Heart left ventricle (tissue), 16 donors: ENCODE measurements around the gene RHD. TPM values are rescaled to one million over a fixed set of nuclear protein-coding genes. Genes with fewer than 3 reads are reported as not detected.

Source experiments
- ATAC-seq, 4 donors: fragments of 200-7000 bp; cut with Tn5 transposase; one replicate each; pipeline ENCODE4 v1.9.1; 2020 to 2022; ENCODE audit warnings: moderate library complexity in 4 of 4, mild to moderate bottlenecking in 3 of 4, moderate number of reproducible peaks in 1 of 4
- DNase-seq, 5 donors: peaks; one replicate each; pipeline ENCODE4 v3.0.0-alpha.2; 2020
- H3K27ac ChIP-seq, 12 donors: fragments of 200-600 bp; sonication (generic) in 4 of 12; one replicate each; pipeline versions ENCODE4 v1.5.0 to v1.8.0; 2016 to 2022; ENCODE audit warnings: mild to moderate bottlenecking in 2 of 12
- H3K27me3 ChIP-seq, 9 donors: fragments of 200-600 bp; sonication (generic) in 2 of 9; one replicate each; pipeline versions ENCODE4 v1.5.1 to v1.8.0; 2016 to 2022; ENCODE audit warnings: mild to moderate bottlenecking in 3 of 9
- H3K36me3 ChIP-seq, 9 donors: fragments of 200-600 bp; sonication (generic) in 2 of 9; one replicate each; pipeline versions ENCODE4 v1.5.0 to v1.8.0; 2018 to 2022; ENCODE audit warnings: mild to moderate bottlenecking in 2 of 9
- H3K4me1 ChIP-seq, 12 donors: fragments of 200-600 bp; sonication (generic) in 4 of 12; one replicate each; pipeline versions ENCODE4 v1.5.0 to v1.8.0; 2016 to 2022; ENCODE audit warnings: mild to moderate bottlenecking in 3 of 12
- H3K4me3 ChIP-seq, 12 donors: fragments of 200-600 bp; sonication (generic) in 4 of 12; one replicate each; pipeline versions ENCODE4 v1.5.0 to v1.8.0; 2017 to 2022; ENCODE audit warnings: mild to moderate bottlenecking in 9 of 12, moderate library complexity in 4 of 12
- H3K9me3 ChIP-seq, 12 donors: fragments of 200-600 bp; sonication (generic) in 4 of 12; one replicate each; pipeline versions ENCODE4 v1.5.0 to v1.8.0; 2016 to 2022; ENCODE audit warnings: mild to moderate bottlenecking in 1 of 12
- POLR2A ChIP-seq, 2 donors: fragments of 450-650 bp; IDR thresholded peaks; one replicate each; pipeline ENCODE4 v1.6.1; 2017; ENCODE audit warnings: antibody characterized with exemption in 2 of 2, mild to moderate bottlenecking in 2 of 2, moderate library complexity in 2 of 2
- WGBS, 4 donors: extraction: QIAGEN DNeasy Blood & Tissue Kit in 2 of 4; methylation state at CpG; one replicate each; pipeline versions ENCODE4 v1.1.5 to v1.1.7; 2013 to 2018; 5-methylcytosine and 5-hydroxymethylcytosine counted together
- intact Hi-C, 10 donors: fragments of 100-400 bp; cut with DNase I; formaldehyde crosslinking; loops; one replicate each; pipeline versions ENCODE4 v1.11.1 to v1.14.2; 2022
- polyA plus RNA-seq, 2 donors: library from polyadenylated mRNA; stranded (reverse); fragments of 200-250 nt; gene quantifications; one replicate each; pipeline ENCODE4 v1.2.3, GENCODE V29; 2013
- total RNA-seq, 9 donors: library from RNA; depleted of rRNA in 2 of 9; stranded (reverse); fragments of >200 nt in 2 of 9; fragmentation: NEBNext Ultra II Directional in 3 of 9; extraction: Animal tissue kit (Norgen Biotek cat#: 25700) in 3 of 9; gene quantifications; one replicate each; pipeline versions ENCODE4 v1.1.0 to v1.2.4, GENCODE V29; 2016 to 2023
- TF ChIP-seq, protein P1 (sequence below), 12 donors: fragments of 200-600 bp; sonication (generic) in 4 of 12; IDR thresholded peaks; one replicate each; pipeline versions ENCODE4 v1.5.0 to v1.8.0; 2018 to 2022; ENCODE audit warnings: antibody characterized with exemption in 12 of 12, mild to moderate bottlenecking in 5 of 12
- donor health status: ischemic (EF 13 %, LVEDD 7.1; RV severe dilation, severe dysfunction).
- donor health status: healthy with polysubstance abuse.
- donor health status: DM: no; HTN: yes; CAD: no.
- donor health status: DM: no; HTN: no; CAD: no.
- donor health status: ischemic (EF 25% LVEDD 6.9; RV normal size, moderate dysfunction).
- donor health status: ischemic (EF 25% LVEDD 5.7; RV mildly dilated, moderate dysfunction).
- donor health status: healthy.
- donor health status: DM: yes; HTN: yes; CAD: no.
- donor health status: ischemic (EF 35%, LVEDD 5.7; RV mildly dilated, moderate dysfunction).
- donor health status: nonischemic (EF 11% LVEDD 7.7; RV severe dilation, severe dysfunction).
- donor health status: DM: yes; HTN: yes; CAD: no.
- donor health status: PGD.
- donor health status: ischemic (EF 29% LVEDD 5.4; RV normal size, mild dysfunction).
- donor health status: nonischemic (EF 23%, LVEDD 6.1; RV moderate dilation, normal function).

The RHD gene
- total and polyA plus RNA-seq, 11 donors = not detected

- intact Hi-C loops = loop anchor here in 4 of 10 donors (2.0 to 10.0 kb wide), 7 partner anchors 89 to 747 kb away; partner anchors contain the start of genes MTFR1L (in 2 of the 4), TMEM50A (in 2 of the 4) and PAFAH2 (in 1 of the 4)
- TF ChIP-seq POLR2A (IDR thresholded peaks at IDR 0.05) = no peak
- TF ChIP-seq, protein P1, sequence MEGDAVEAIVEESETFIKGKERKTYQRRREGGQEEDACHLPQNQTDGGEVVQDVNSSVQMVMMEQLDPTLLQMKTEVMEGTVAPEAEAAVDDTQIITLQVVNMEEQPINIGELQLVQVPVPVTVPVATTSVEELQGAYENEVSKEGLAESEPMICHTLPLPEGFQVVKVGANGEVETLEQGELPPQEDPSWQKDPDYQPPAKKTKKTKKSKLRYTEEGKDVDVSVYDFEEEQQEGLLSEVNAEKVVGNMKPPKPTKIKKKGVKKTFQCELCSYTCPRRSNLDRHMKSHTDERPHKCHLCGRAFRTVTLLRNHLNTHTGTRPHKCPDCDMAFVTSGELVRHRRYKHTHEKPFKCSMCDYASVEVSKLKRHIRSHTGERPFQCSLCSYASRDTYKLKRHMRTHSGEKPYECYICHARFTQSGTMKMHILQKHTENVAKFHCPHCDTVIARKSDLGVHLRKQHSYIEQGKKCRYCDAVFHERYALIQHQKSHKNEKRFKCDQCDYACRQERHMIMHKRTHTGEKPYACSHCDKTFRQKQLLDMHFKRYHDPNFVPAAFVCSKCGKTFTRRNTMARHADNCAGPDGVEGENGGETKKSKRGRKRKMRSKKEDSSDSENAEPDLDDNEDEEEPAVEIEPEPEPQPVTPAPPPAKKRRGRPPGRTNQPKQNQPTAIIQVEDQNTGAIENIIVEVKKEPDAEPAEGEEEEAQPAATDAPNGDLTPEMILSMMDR (IDR thresholded peaks at IDR 0.05) = peak in 1 of 12 donors; percentile 5
- peaks cover 0 to 38% (median 23%) of the 10 kb centered on the region in 9 donors for H3K36me3 ChIP-seq
- peak overlapping the region; percentile 63 to 98 (median 80) for H3K4me3 ChIP-seq
- H3K27ac ChIP-seq = peak overlapping the region; percentile 93 to 100 (median 100)
- H3K4me1 ChIP-seq = peaks cover 7 to 39% (median 27%) of the 10 kb centered on the region in 12 donors
- H3K27me3 ChIP-seq = no peaks in the 10 kb centered on the region
- 23 to 37% (median 31%) methylated on average over 21 to 30 of the region's 30 CpGs for WGBS, 4 donors
- DNase-seq (no peak), ATAC-seq (no peak)
- H3K9me3 ChIP-seq = no peaks in the 10 kb centered on the region
These were observed 24.2 kb upstream of the RHD start for GRCh38 chr1:25247829-25248754.

DNA sequence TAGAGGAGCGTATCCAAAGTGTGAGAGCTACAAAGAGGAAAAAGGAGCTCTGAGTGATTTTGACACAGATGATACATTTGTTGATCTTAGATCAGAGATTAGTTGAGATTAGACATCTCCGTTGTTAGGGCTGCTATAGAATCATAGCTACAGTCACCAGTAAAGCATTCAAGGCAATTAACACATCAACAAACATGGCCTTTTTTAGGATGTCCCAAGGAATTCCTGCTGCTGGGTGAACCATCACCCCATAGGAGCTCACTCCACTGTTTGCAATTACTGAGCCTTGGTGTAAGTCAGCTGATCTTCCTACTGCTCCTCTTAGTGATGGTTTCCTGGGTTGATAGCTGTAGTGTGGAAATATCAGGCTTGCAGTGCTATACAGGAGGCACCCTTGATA, 18.4 kb upstream of the RHD start:
- H3K4me3 ChIP-seq = no peak overlapping the region
- DNase-seq = no peak
- peaks cover 0 to 7% (median 0%) of the 10 kb centered on the region in 9 donors for H3K36me3 ChIP-seq
- no peaks in the 10 kb centered on the region for H3K9me3 ChIP-seq
- H3K27me3 ChIP-seq = no peaks in the 10 kb centered on the region
- TF ChIP-seq POLR2A (IDR thresholded peaks at IDR 0.05) = no peak
- TF ChIP-seq, protein P1 (IDR thresholded peaks at IDR 0.05) = no peak
- intact Hi-C loops = loop anchor here in 1 of 10 donors (5.0 kb wide), 1 partner anchor 88 kb away; no protein-coding TSS in a partner anchor
- 95 to 100% (median 97%) methylated on average over 2 of the region's 2 CpGs for WGBS, 4 donors
- ATAC-seq = no peak
- no peak overlapping the region for H3K27ac ChIP-seq
- no peaks in the 10 kb centered on the region for H3K4me1 ChIP-seq

DNA sequence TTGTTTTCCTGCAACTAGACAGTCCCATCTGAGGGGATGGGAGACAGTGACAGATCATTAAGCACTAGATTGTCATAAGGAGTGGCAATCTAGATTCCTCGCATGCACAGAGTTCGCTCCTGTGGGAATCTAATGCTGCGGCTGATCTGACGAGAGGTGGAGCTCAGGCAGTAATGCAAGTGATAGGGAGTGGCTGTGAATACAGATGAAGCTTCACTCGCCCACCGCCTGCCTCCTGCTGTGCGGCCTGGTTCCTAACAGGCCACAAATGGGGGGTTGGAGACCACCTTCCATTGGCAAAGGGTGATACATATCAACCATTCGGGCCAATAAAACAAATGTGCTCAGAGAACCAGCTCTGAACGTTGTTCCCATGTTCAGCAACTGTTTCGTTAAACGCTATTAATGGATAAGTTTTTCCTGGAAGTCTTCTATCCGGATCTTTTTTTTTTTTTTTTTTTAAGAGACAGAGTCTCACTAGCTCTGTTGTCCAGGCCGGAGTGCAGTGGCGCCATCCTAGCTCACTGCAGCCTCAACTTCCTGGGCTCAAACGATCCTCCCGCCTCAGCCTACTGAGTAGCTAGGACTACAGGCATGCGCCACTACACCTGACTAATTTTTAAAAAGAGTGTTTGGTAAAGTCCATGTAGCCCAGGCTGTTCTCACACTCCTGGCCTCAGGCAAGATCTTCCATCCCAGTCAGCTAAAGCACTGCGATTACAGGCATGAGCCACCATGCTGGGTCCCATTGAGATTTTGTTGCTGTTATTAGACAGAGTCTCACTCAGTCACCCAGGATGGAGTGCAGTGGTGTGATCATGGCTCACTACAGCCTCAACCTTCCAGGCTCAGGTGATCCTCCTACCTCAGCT, 16.4 kb upstream of the RHD start:
- no peak overlapping the region for H3K27ac ChIP-seq
- DNase-seq (no peak), ATAC-seq (no peak)
- H3K4me1 ChIP-seq = peaks cover 0 to 10% (median 2%) of the 10 kb centered on the region in 12 donors
- peaks cover 0 to 7% (median 0%) of the 10 kb centered on the region in 9 donors for H3K36me3 ChIP-seq
- 77 to 90% (median 83%) methylated on average over 18 of the region's 18 CpGs for WGBS, 4 donors
- intact Hi-C loops = no loop called here
- no peak overlapping the region for H3K4me3 ChIP-seq
- no peak for TF ChIP-seq POLR2A (IDR thresholded peaks at IDR 0.05)
- TF ChIP-seq, protein P1 (IDR thresholded peaks at IDR 0.05) = no peak
- no peaks in the 10 kb centered on the region for H3K27me3 ChIP-seq
- no peaks in the 10 kb centered on the region for H3K9me3 ChIP-seq
